Adipocyte (in vitro differentiated cells): Measurements from ENCODE around the gene DIAPH2.

Experiments used
- DNase-seq: peaks from one replicate; pipeline ENCODE4 v3.0.0-alpha.2; 2015; ENCODE audit warnings: low read depth
- H3K27me3 ChIP-seq: replicated peaks from 2 replicates; pipeline ENCODE4 v1.7.0; 2013; ENCODE audit warnings: mild to moderate bottlenecking, low read length, moderate library complexity; ENCODE audit not compliant: control insufficient read depth, insufficient read depth
- H3K36me3 ChIP-seq: 2 replicates; pipeline ENCODE4 v1.7.0; 2013; ENCODE audit warnings: low read length, mild to moderate bottlenecking, moderate library complexity; ENCODE audit not compliant: control insufficient read depth, insufficient read depth, severe bottlenecking
- H3K4me1 ChIP-seq: 2 replicates; pipeline ENCODE4 v1.7.0; 2013; ENCODE audit warnings: mild to moderate bottlenecking, low read length, moderate library complexity; ENCODE audit not compliant: control insufficient read depth, insufficient read depth
- H3K4me3 ChIP-seq: 2 replicates; pipeline ENCODE4 v1.7.0; 2013; ENCODE audit warnings: mild to moderate bottlenecking, low read length, moderate library complexity
- H3K9ac ChIP-seq: 2 replicates; pipeline ENCODE4 v1.7.0; 2013; ENCODE audit warnings: mild to moderate bottlenecking, low read length, moderate library complexity
- H3K9me3 ChIP-seq: 2 replicates; pipeline ENCODE4 v1.7.0; 2013; ENCODE audit warnings: mild to moderate bottlenecking, low read length, moderate library complexity; ENCODE audit not compliant: control insufficient read depth

Gene DIAPH2

DNA sequence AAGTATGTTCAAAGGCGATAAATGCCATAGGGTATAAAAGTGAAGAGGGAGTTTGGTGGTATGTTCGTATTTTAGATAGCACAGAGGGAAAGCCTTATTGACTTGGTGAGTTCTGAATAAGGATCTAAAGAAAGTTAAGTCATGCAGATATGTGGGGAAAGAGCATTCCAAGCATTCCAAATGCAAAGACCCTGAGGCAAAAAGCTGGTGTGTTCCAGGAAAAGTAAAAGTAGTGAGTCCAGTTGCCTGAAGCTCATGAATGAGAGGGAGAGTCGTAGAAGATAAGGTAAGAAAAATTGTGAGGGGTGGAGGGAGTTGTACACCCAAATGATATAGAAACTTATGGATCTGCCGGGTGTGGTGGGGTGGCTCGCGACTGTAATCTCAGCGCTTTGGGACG is 625.7 kb downstream of the DIAPH2 start:
- H3K9ac ChIP-seq = no peak overlapping the region
- H3K27me3 ChIP-seq = peaks cover 6% of the 10 kb centered on the region
- no peak overlapping the region for H3K4me3 ChIP-seq
- H3K4me1 ChIP-seq = no peaks in the 10 kb centered on the region
- peaks cover 4% of the 10 kb centered on the region for H3K9me3 ChIP-seq
- H3K36me3 ChIP-seq = no peaks in the 10 kb centered on the region
- DNase-seq = peak; percentile 30

DNA sequence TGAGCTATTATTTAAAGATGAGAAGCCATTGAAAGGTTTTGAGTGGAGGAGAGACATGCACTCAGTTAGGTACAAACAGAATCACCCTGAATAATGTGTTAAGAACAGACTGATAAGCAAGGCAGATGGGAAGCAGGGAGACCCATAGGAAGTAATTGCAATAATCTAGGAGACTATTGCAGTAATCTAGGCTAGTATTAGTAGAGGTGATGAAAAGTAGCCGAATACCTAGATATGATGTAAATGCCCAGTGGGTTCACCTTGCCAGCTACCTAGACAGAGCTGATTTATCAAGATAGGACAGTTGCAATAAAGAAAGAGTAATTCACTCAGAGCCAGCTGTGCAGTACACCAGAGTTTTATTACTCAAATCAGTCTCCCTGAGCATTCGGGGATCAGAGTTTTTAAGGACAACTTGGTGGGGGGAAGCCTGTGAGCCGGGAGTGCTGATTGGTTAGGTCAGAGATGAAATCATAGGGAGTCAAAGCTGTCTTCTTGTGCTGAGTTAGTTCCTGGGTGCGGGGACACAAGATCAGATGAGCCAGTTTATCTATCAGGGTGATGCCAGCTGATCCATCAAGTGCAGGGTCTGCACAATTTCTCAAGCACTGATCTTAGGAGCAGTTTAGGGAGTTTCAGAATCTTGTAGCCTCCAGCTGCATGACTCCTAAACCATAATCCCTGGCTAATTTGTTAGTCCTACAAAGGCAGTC is 626.6 kb downstream of the DIAPH2 start:
- no peaks in the 10 kb centered on the region for H3K4me1 ChIP-seq
- no peak overlapping the region for H3K9ac ChIP-seq
- DNase-seq = no peak
- no peak overlapping the region for H3K4me3 ChIP-seq
- H3K27me3 ChIP-seq = peaks cover 6% of the 10 kb centered on the region
- peaks cover 4% of the 10 kb centered on the region for H3K9me3 ChIP-seq
- no peaks in the 10 kb centered on the region for H3K36me3 ChIP-seq

DNA sequence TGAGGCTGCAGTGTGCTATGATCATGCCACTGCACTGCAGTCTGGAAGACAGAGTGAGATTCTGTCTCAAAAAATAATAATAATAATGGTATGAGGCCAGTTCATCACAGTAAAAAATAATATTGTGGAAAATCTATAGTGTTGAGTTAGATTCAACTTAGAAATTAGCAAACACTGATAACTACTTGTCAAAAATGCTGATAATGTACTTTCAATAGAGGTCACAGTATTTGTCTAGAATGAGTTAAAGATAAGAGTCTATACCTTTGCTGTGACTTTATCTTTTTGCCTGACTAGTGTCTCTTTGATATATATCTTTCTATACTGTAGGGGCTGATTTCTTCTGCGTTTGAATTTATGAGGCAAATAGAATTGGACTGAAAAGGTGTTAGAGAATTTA is 629.7 kb downstream of the DIAPH2 start:
- Histone ChIP-seq H3K4me3 (no peak overlapping the region), H3K9me3 (no peaks in the 10 kb centered on the region), H3K36me3 (no peaks in the 10 kb centered on the region), H3K27me3 (peaks cover 6% of the 10 kb centered on the region), H3K9ac (no peak overlapping the region), H3K4me1 (no peaks in the 10 kb centered on the region)
- DNase-seq = no peak

DNA sequence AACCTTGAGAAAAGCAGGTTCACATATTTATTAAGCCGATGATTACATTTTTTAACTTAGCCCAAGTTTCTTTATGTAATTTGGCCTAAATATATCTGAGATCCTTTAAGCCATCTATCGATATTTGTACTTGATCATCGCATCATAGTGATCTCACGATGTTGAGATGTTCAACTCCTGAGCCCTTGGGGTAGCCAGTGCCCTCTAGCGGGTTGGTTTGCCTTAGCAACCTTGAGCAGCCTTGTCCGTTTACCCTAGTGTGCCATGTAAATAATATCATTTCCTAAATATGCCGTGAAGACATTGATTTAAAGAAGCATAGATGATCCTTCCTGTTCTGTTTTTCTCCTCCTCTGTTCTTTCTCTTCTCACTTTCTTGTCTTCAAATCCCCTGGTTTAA is 631.3 kb downstream of the DIAPH2 start:
- no peaks in the 10 kb centered on the region for H3K27me3 ChIP-seq
- no peaks in the 10 kb centered on the region for H3K36me3 ChIP-seq
- H3K9me3 ChIP-seq = no peaks in the 10 kb centered on the region
- no peaks in the 10 kb centered on the region for H3K4me1 ChIP-seq
- H3K4me3 ChIP-seq = no peak overlapping the region
- no peak for DNase-seq
- no peak overlapping the region for H3K9ac ChIP-seq

DNA sequence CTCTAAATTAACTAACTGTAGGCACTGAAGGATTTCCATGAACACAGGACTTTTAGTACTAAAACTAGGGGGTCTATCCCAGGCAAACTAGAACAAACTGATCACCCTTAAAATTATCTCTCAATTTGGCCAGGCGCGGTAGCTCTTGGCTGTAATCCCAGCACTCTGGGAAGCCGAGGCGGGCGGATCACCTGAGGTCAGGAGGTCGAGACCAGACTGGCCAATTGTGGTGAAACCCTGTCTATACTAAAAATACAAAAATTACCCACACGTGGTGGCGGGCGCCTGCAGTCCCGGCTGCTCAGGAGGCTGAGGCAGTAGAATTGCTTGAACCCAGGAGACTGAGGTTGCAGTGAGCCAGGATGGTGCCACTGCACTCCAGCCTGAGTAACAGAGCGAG is 635.7 kb downstream of the DIAPH2 start:
- Histone ChIP-seq H3K9me3 (no peaks in the 10 kb centered on the region), H3K4me3 (no peak overlapping the region), H3K36me3 (no peaks in the 10 kb centered on the region), H3K4me1 (no peaks in the 10 kb centered on the region), H3K27me3 (no peaks in the 10 kb centered on the region), H3K9ac (no peak overlapping the region)
- no peak for DNase-seq

DNA sequence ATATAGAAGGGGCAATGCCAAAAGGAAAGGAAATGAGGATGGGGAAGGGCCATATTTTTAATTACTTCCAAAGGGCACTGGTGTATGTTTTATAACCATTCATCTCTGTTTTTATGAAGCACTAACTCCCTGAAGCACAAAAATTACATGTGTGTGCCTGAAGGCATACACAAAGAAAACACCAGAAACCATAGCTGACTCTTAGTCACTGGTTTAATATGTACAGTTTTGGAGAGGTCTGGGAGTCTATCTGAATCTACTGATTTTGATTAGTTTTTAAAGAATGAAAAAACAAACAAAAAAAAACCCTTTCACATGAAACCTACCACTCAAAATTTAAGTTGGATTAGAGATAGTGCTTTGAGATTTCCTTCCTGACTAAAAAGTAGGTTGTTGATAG is 637.8 kb downstream of the DIAPH2 start:
- H3K9ac ChIP-seq = no peak overlapping the region
- no peaks in the 10 kb centered on the region for H3K4me1 ChIP-seq
- H3K27me3 ChIP-seq = no peaks in the 10 kb centered on the region
- no peaks in the 10 kb centered on the region for H3K36me3 ChIP-seq
- no peaks in the 10 kb centered on the region for H3K9me3 ChIP-seq
- DNase-seq = peak; percentile 36
- H3K4me3 ChIP-seq = no peak overlapping the region

DNA sequence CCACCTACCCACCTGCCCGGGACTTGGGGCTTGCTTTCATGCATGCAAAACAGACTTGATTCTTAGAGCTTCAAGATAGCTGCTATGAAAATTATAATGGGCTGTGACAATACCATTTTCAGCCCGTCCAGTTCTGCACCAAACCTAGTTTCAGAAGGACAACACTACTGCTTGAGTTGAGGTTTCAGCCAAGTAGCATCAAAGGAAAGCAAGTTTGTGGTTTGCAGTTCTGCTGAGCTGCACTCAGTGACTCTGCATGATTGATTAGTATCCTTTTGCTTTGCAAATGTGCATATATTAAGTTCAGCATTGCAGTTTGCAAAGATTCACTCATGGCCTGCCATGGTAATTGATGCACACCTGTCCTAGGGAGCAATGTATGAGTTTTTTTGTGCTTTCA is 641.8 kb downstream of the DIAPH2 start:
- H3K4me3 ChIP-seq = no peak overlapping the region
- no peaks in the 10 kb centered on the region for H3K36me3 ChIP-seq
- no peak overlapping the region for H3K9ac ChIP-seq
- H3K27me3 ChIP-seq = no peaks in the 10 kb centered on the region
- H3K9me3 ChIP-seq = no peaks in the 10 kb centered on the region
- no peak for DNase-seq
- H3K4me1 ChIP-seq = no peaks in the 10 kb centered on the region

DNA sequence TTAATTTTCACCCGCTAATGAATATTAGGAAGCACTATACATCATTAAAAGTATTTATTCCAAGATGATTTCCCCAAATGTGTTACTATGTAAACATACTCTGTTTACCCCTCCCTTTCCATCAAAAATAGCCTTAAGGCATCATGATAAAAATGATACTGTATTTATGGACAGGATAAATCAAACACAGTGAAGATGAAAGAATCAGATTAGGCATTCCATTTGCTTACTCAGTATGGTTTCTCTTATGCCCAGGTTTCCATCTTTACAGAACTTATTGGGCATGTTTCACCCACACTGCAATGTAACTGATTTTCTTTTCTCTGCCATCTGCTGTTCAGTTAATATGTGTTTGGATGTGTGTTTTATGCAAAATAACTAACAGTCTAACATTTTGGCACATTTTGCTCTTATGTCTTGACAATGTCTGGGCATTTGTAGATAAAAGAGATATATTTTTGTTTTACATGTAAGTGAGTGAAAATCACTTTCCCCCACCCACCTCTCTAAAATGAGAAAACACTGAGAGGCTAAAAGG is 644.3 kb downstream of the DIAPH2 start:
- no peaks in the 10 kb centered on the region for H3K9me3 ChIP-seq
- H3K9ac ChIP-seq = no peak overlapping the region
- no peak overlapping the region for H3K4me3 ChIP-seq
- H3K4me1 ChIP-seq = no peaks in the 10 kb centered on the region
- H3K27me3 ChIP-seq = no peaks in the 10 kb centered on the region
- DNase-seq = no peak
- H3K36me3 ChIP-seq = no peaks in the 10 kb centered on the region

DNA sequence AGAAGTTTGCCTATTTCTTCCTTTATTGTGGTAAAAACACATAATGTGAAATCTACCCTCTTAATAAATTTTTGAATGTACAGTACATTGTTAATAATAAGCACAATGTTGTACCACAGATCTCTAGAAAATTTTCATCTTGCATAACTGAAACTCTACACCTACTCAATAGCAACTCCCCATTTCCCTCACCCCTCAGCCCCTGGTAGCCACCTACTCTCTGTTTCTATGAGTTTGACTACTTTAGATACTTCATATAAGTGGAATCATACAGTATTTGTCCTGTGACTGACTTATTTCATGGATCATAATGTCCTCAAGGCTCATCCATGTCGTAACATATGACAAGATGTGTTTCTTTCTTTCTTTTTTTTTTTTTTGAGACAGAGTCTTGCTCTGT is 645.5 kb downstream of the DIAPH2 start:
- H3K27me3 ChIP-seq = no peaks in the 10 kb centered on the region
- no peak for DNase-seq
- H3K4me3 ChIP-seq = no peak overlapping the region
- no peak overlapping the region for H3K9ac ChIP-seq
- H3K36me3 ChIP-seq = no peaks in the 10 kb centered on the region
- no peaks in the 10 kb centered on the region for H3K4me1 ChIP-seq
- H3K9me3 ChIP-seq = no peaks in the 10 kb centered on the region

DNA sequence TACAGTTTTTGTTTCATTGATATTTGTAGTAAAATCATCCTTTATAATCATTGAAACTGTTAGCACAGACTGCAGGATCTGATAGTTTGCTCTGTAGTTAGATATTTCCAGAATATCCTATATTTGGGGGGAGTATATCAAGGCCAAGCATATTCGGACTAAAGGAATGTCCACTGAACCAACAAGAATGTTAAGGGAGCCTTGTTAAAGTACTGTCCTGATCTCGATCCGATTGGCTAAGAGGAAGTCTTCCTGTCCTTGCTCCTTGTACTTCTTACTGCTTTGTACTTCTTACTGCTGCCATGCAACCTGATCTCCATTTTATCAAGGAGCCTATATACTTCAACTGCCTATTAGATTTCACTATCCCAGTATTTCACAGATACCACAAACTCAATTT is 648.3 kb downstream of the DIAPH2 start:
- no peaks in the 10 kb centered on the region for H3K36me3 ChIP-seq
- no peaks in the 10 kb centered on the region for H3K27me3 ChIP-seq
- peak; percentile 8 for DNase-seq
- no peak overlapping the region for H3K4me3 ChIP-seq
- no peak overlapping the region for H3K9ac ChIP-seq
- no peaks in the 10 kb centered on the region for H3K4me1 ChIP-seq
- H3K9me3 ChIP-seq = no peaks in the 10 kb centered on the region

DNA sequence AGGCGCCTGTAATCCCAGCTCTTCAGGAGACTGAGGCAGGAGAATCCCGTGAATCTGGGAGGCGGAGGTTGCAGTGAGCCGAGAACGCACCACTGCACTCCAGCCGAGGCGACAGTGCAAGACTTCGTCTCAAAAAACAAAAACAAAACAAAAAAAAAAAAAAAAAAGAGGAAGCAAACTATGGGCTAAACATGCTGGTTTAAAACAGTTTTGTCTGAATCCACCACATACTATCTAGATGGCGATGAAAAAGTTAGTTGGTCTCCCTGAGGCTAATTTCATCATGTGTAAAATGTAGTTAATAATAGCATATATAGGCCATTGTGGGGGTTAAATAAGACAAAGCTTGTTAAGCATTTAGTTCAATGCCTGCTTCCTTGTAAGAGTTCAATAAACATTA is 650.2 kb downstream of the DIAPH2 start:
- H3K36me3 ChIP-seq = no peaks in the 10 kb centered on the region
- H3K9me3 ChIP-seq = no peaks in the 10 kb centered on the region
- H3K9ac ChIP-seq = no peak overlapping the region
- no peaks in the 10 kb centered on the region for H3K27me3 ChIP-seq
- H3K4me3 ChIP-seq = no peak overlapping the region
- DNase-seq = no peak
- no peaks in the 10 kb centered on the region for H3K4me1 ChIP-seq

DNA sequence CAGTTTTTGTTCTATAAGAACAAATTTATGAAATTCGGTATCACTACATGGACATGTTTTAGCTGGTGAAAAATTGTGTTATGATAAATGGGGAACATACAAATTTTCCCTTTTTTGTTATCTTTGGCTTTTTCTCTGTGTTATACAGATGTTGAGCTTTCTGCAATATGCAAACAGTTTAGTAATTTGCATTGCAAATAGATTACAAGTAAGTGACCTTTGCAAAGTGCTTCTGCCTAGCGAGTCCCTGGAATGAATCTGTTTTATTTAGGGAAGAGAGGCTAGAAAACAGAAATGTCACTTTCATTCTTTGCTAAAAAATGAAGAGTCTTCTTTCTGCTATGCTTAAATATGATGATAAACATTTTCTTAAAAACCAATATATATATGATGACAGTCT is 660.1 kb downstream of the DIAPH2 start:
- no peaks in the 10 kb centered on the region for H3K4me1 ChIP-seq
- no peak overlapping the region for H3K9ac ChIP-seq
- H3K27me3 ChIP-seq = peaks cover 8% of the 10 kb centered on the region
- H3K4me3 ChIP-seq = no peak overlapping the region
- DNase-seq = no peak
- H3K36me3 ChIP-seq = no peaks in the 10 kb centered on the region
- no peaks in the 10 kb centered on the region for H3K9me3 ChIP-seq
